CD4-positive, alpha-beta T cell treated with Interleukin-1 beta for 1 hour (primary cell): ENCODE results near the gene FGD5.
"Not testable (repeated sequence)": the region's sequence is repeated elsewhere in the genome, so short reads cannot be mapped to it uniquely, and the experiment has no call there.

Experiments used
- DNase-seq, 2 donors: peaks; one replicate each; pipeline ENCODE4 v3.0.0-alpha.2; 2020 to 2022

The FGD5 gene

GRCh38 chr3:14879211-14879874 is 60.6 kb downstream of the FGD5 start:
- no peak for DNase-seq

GRCh38 chr3:14880447-14881106 is 61.8 kb downstream of the FGD5 start:
- DNase-seq, result no peak

GRCh38 chr3:14883226-14883625 is 64.5 kb downstream of the FGD5 start:
- no peak for DNase-seq

- DNase-seq, result no peak
Observed at GRCh38 chr3:14884665-14885064, 65.9 kb downstream of the FGD5 start.

- DNase-seq, result no peak
Observed at GRCh38 chr3:14885307-14885706, 66.5 kb downstream of the FGD5 start.

DNA sequence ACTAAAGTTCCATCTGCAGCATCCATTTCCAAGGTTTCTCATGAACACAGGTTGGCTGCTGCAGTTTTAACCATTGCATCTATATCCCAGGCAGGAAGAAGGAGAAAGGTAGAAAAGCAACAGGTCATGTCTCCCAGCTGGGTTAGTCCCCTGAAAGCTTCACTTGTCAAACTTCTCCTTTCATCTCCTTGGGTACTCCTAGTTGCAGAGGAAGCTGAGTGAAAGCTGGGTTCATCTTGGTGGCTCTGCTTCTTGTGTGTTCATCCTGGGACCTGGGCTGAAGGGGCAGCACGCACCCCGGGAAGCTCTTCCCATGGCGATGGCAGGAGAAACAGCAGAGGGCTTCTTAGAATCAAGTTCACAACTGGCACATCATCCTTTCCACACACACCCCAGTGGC is 67.3 kb downstream of the FGD5 start:
- DNase-seq, result no peak

DNA sequence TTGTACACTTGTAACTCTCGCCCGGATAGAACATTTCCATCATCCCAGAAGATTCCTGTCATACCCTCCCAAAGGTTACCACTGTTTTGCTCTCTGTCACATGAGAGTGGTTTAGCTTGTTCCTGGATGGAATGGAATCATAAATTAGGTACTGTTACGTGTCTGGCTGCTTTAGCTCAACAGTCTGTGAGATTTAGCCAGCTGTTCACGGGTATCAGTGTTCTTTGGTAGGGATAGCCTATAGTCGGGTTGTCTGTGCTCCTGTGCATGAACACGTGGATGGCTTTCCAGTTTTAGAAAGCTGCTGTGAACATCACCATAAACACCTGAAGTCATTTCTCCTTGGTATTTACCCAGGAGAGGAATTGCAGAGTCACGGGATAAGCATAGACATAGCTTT is 70.4 kb downstream of the FGD5 start:
- no peak for DNase-seq

- DNase-seq, result no peak
Observed at GRCh38 chr3:14889943-14890342, 71.2 kb downstream of the FGD5 start.

DNA sequence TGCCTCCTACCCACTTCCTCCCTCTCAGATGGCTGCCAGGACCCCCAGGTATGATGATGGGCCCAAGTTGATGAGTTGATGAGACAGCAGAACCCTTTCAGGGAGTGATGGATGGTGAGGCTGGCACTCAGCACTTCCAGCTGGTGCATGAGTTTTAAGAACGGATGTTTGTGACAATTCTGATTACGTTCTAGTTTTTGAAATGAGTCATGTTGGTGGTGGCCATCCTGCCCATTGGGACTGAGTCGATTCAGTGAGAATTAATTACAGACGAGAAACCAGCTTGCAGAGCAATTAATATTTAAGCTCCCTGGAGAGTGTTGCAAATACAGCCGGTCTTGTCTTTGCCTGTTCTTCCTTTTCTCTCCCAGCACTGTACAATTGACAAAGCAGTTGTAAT is 71.7 kb downstream of the FGD5 start:
- DNase-seq, result no peak

GRCh38 chr3:14891135-14892132 is 72.7 kb downstream of the FGD5 start:
- no peak for DNase-seq

DNA sequence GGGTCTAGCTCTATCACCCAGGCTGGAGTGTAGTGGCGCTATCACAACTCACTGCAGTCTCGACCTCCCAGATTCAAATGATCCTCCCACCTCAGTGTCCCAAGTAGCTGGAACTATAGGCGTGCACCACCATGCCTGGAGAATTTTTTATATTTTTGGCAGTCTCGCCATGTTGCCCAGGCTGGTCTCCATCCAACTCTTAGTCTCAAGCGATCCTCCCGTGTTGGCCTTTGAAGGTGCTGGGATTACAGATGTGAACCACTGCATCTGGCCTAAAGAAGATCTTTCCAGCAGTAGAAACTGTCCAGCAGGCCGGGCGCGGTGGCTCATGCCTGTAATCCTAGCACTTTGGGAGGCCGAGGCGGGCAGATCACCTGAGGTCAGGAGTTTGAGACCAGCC is 73.5 kb downstream of the FGD5 start:
- no peak for DNase-seq

DNA sequence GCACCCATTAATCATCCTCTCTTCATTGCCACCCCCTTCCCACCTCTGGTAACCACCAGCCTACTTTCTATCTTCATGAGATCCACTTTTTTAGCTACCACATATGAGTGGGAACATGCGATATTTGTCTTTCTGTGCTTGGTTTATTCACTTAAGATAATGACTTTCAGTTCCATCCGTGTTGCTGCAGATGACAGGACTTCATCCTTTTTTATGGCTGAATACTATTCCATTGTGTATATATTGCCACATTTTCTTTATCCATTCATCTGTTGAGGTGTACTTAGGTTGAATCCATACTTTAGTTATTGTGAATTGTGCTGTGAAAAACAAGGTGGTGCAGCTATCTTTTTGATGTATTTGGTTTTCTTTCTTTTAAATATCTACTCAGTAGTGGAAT is 75.3 kb downstream of the FGD5 start:
- no peak for DNase-seq

DNA sequence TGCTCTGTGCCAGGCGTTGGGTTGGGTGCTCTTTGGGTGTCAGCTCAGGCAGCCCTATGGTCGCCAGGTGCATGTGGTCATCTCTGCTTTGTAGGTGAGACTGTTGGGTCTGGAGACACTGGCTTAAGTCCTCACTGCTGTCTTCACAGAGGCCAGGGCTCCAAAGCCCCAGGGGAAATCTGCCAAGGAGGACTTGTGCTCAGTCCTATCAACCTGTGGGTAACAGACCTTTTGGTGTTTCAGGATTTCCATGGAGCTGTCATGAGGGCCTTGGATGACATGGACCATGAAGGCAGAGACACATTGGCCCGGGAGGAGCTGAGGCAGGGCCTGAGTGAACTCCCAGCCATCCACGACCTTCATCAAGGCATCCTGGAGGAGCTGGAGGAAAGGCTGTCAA is 78.5 kb downstream of the FGD5 start:
- DNase-seq, result no peak

DNA sequence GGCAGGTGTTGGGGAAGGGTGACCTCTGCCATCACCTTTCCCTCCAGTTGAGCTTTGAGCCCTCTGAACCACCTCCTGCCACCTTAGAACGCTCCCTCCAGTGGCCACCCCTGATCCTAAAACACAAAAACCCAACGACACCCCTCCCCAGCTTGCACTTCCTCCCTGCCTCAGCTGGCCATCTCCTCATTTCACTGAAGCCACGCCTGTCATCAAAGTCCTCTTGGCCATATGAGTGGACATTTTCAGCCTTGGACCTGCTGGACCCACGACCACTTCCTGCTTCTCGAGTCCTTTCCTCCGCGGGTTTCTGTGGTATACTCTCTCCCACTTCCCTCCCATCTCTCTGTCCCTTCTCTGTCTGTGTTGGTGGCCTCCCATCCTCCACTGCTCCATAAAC is 80.2 kb downstream of the FGD5 start:
- DNase-seq, result no peak

GRCh38 chr3:14899993-14900618 is 81.3 kb downstream of the FGD5 start:
- no peak for DNase-seq

GRCh38 chr3:14900881-14901873 is 82.4 kb downstream of the FGD5 start:
- no peak for DNase-seq

DNA sequence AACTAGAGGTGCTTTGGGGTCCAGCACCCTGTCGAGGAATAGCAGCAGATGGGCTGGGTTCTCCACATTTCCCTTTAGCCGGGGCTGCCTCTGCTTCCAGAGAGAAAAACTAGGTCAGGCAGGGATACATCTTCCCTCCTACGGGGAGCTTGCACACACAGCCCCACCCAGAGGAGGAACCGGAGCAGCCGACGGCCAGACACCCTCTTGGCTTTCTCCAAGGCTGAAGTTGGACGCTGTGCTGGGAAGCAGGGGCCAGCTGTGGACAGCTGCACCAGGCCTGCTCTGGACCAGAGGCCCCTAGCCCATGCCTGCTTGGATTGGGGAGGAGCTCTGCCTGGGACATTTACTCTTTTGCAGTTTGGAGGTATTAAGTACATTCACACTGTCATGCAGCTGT is 84.0 kb downstream of the FGD5 start:
- no peak for DNase-seq

DNA sequence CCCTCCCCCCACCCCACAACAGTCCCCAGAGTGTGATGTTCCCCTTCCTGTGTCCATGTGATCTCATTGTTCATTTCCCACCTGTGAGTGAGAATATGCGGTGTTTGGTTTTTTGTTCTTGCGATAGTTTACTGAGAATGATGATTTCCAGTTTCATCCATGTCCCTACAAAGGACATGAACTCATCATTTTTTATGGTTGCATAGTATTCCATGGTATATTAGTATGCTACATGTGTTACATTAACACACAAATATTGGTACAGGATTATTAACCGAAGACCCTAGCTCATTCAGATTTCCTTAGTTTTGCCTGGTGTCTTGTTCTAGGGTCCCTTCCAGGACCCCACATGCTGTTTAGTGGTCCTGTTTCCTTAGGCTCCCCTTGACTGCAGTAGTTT is 84.7 kb downstream of the FGD5 start:
- not testable (repeated sequence) for DNase-seq

- DNase-seq, result no peak
Observed at GRCh38 chr3:14905055-14905657, 86.4 kb downstream of the FGD5 start.

DNA sequence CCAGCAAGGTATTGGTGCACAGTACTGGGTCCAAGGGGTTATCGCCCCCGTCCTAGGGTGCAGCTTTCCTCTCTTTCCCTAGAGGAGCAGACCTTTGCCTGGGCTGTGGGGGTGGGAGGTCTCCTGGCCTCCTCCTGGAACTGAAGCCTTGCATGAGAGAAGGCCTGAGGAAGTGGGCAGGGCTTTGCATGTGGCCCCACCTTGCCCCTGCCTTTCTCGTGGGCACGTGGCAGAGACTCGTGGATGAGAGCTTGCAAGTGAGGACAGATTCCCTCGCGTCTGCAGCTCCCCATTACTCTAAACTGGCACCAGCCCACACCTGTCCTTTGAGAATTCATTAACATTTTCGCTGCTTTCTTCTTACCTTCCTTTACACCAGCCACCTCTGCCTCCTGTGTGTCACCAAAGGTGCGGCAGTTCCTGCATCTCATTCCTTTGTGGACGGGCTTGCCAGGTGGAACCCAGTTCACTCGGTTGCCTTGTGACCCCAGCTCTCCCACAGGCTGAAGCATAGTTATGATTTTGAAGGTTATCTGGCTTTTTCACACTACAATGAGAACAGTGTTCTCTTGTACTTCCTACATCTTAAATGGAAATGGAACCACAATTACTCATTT is 87.7 kb downstream of the FGD5 start:
- no peak for DNase-seq
